HPDE6-E6E7 (cell line): ENCODE data around the gene SLC30A4.
"Not testable (repeated sequence)": the region's sequence is repeated elsewhere in the genome, so short reads cannot be mapped to it uniquely, and the experiment has no call there.

Experiments
- DNase-seq: peaks from one replicate; pipeline ENCODE4 v3.0.0; 2011; ENCODE audit warnings: missing footprints; ENCODE audit errors: extremely low spot score

Gene SLC30A4, protein sequence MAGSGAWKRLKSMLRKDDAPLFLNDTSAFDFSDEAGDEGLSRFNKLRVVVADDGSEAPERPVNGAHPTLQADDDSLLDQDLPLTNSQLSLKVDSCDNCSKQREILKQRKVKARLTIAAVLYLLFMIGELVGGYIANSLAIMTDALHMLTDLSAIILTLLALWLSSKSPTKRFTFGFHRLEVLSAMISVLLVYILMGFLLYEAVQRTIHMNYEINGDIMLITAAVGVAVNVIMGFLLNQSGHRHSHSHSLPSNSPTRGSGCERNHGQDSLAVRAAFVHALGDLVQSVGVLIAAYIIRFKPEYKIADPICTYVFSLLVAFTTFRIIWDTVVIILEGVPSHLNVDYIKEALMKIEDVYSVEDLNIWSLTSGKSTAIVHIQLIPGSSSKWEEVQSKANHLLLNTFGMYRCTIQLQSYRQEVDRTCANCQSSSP

DNA sequence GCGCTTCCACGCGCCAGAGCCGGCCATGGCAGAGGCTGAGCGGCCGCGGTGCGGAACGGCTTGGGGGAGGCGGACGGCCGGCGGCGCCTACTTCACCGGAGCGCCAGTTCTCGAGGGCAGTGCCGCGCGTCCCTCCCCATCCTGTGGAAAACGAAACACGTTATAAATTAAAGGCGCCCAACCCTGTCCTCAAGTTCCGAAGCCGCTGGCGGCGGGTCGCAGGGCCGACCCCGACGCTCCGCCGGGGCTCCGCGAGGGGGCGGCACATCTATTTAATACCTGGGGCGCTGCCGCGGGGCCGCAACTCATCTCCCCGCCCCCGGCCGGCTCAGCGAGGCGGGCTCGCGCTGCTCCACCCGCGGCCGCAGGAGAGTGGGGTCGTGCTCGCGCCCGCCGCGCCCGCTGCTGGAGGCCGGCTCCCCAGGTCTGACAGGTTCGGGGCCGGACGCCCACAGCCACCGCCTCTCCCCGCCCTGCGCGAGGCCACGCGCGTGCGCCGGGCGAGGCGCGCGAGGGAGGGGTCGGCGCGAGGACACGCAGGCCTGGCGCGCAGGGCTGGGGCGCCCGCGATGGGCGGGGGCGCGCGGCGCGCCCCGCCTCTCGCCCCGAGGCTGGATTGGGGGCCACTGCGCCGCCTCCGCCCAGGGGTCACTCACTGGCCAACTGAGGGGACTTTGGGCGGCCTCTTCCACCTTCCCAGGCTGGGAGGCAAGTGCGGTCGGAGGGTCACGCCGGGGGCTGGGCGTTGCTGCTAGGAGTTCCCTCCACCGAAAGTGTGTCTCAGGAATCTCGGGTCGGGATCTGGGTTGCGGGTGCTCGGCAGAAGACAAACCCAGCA, at the start of gene SLC30A4:
Gene SLC30A4, minus strand, starts transcription at position 428 of the 838 bp plus-strand sequence. Its CDS starts 401 bp downstream, at position 27.
- DNase-seq, result peak; percentile 40

DNA sequence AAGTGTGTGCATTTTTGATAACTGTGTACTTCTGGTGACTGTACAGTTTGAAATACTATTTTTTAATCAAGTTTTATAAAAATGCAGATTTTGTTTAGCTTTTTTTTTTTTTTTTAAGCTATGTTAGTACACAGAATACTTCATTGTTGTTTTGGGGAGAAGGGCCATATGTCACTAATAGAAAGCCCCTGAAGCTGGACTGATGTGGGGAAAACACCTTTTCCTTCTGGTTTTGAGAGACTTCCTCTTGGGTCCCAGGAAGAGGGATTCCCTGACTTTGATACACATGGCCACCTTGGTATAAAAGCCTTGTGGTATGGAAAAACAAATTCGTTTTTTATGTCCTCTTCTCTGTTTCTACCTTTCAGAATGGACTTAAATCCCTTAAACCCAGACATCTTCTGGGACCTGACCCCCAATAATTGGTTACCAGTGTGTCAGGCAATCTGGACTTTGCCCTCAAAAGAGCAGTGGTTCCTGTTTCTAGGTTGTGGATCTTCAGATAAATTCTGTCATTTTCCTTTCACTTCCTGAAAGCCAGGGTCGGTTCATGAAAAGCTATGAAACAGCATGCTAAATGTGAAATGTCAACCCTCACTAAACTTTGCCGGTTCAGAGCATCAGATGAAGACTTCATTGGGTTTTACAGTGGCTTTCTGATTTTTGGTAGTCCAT, 33.5 kb upstream of the SLC30A4 start:
- no peak for DNase-seq

DNA sequence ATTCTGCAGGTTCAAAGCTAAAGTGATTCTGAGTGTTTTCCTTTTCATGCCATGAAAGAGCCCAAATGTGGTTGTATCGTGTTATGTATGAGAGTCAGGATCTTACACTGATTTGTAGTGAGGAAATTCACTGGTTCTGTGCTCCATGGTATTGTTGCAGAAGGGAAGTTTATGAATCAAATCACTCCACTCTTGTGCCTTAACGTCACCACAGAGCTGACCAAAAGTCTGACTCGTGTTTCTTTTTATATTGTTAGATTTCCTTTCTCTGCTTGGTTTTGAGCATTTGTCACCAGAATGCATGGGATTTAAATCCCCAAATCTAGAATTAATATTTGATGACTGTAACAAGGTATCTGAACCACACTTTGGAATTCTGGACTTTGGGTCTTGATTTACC, 29.1 kb upstream of the SLC30A4 start:
- no peak for DNase-seq

DNA sequence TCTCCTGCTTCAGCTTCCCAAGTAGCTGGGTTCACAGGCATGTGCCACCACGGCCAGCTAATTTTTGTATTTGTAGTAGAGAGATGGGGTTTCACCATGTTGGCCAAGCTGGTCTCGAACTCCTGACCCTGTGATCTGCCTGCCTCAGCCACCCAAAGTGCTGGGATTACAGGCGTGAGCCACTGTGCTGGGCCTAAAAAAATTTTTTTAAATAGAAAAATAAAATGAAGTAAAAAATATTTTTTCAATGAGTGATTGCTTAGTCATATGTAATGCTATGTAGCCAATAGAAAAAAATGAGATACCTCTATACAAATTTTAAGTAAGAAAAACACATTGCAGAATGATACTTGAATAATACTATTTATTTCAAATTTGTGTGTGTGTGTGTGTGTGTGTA, 27.9 kb upstream of the SLC30A4 start:
- DNase-seq, result no peak

DNA sequence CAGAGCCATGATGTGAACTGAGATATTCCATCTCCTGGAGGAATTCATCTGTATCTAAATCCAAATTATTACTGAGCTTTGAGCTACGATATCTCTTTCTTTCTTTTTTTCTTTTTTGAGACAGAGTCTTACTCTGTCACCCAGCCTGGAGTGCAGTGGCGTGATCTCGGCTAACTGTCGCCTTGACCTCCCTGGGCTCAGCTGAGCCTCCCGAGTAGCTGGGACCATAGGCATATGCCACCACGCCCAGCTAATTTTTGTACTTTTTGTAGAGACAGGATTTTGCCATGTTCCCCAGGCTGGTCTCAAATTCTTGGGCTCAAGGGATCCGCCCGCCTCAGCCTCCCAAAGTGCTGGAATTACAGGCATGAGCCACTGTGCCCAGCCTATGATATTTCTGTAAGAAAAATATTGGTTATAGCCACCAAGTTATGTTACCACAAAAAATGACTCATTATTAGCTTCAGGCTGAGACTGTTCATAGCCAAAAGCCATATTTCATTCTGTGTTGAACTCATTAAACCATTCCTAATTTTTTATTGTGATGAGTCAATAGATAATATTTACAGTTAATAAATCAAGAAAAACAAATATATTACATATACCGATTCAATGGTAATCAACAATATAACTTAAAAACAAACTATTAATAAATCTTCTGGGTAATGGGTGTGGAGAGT, 27.1 kb upstream of the SLC30A4 start:
- DNase-seq, result no peak

DNA sequence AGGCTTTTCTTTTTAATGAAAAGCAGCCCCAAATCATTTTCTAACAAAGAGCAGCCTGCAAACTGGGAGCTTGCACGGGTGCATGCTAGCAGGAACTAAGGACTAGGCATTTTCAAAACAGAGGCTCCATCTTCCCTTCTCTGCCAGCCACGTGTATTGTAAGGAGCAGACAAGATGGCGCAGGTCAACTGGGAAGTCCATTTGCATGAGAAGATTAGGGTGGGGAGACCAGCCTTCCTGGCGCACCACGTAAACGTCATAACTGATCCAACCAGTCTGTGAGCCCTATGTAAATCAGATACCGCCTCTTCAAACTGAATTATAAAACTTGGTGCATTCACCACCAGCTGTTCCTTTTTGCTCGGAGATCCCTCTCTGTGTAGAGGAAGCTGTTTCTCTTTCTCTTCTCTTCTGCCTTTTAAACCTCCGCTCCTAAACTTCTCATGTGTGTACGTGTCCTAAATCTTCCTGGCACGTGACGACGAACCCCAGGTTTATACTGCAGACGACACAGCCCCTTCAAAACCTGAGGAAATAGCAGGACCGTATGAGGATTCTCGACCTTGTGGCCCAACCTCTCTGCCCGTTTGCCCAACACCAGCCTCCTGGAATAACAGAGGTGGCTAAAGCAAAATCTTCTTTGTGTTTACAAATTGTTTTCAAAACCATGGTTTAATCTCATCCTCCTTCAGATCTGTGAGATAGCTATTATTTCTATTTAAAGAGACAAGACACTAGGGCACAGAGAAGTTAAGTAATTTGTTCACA, 26.4 kb upstream of the SLC30A4 start:
- no peak for DNase-seq

DNA sequence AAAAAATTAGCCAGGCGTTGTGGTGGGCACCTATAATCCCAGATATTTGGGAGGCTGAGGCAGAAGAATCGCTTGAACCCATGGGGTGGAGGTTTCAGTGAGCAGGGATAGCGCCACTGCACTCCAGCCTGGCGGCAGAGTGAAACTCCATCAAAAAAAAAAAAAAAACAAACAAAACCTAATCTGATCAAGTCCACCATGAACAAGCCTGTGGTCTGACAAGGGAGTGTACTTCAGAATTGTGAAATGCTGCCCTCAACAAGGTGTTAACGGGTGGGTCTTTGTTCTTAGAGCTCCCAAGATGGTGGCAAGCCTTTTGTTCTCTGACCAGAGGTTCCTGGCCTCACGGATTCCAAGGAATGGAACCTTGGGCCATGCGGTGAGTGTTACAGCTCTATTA, 24.2 kb upstream of the SLC30A4 start:
- DNase-seq, result no peak

DNA sequence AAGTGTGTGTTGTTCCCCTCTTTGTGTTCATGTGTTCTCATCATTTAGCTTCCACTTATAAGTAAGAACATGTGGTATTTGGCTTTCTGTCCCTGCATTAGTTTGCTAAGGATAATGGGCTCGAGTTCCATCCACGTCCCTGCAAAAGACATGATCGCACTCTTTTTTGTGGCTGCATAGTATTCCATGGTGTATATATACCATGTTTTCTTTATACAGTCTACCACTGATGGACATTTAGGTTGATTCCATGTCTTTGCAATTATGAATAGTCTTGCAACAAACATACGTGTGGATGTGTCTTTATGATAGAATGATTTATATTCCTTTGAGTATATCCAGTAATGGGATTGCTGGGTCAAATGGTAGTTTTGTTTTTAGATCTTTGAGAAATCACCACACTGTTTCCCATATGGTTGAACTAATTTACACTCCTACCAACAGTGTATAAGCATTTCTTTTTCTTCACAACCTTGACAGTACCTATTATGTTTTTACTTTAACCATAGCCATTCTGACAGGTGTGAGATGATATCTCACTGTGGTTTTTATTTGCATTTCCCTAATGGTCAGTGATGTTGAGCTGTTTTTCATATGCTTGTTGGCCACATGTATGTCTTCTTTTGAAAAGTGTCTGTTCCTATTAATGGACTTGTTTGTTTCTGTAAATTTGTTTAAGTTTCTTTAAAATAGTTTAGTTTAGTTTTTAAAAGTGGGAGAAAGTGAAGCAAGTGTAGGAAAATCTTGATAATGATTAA, 21.9 kb upstream of the SLC30A4 start:
- no peak for DNase-seq

DNA sequence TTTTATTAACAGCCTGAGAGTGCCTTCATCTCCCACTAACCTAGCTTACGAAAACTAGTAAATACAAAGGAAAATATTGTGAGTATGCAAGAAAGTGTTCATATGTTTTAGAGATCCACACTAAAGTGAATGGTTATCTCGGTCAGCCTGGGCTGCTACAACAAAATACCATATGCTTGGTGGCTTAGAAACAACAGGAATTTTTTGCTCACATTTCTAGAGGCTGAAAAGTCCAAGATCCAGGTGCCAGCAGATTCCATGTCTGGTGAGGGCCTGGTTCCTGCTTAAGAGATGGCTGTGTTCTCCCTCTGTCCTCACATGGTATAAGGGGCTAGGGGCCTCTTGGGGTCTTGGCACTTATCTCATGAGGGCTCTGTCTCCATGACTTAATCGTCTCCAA, 20.5 kb upstream of the SLC30A4 start:
- DNase-seq, result no peak

DNA sequence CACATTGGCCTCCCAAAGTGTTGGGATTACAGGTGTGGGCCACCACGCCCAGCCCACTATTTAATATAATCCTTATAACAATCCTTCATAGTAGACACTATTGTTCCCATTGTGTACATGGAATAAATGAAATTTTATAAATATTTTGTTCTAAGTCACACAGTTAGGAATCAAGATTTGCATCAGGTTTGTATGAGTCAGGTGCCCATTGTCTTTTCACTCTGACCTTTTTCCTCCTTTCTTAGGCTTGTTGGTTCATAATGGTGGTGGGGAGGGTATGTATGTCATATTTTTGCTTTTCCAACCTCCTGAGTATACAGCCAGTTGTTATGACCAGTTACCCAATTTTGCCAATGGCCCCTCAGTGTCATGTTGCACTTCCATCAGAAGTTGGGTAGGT, 18.0 kb upstream of the SLC30A4 start:
- no peak for DNase-seq

DNA sequence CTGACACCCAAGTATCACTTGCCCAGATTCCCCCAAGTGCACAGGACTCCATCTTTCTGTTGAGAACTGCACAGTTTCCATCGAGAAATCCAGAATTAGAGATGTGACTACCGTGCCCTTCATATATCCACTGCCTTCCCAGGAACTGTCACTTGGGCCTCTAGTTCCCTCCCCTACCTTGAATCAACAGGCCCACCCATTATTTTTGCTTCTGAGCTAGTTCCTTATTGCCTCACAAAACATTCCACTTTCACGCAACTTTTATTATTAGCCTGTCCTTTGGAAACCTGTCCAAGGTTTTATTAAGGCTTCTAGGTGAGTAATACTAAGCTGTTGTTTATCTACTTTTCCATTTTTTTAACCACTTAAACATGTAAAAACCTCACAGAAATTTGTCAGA, 17.1 kb upstream of the SLC30A4 start:
- no peak for DNase-seq

DNA sequence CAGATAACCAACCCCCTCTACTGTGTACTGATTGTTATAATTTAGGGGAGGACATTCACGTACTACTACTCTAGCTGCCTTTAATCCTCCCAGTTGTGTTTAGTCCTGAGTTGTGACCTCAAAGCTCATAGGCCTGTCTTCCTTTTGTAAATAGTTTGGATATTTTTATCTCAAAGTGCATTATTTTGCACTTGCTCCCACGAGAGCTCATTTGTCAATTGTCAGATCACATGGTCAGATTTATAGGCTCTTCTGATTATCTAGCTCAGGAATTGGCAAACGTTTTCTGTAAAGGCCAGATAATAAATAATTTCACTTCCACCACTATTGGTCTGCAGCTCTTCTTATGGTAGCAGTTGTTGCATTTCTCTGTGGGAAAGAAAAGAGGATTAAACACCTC, 14.4 kb upstream of the SLC30A4 start:
- no peak for DNase-seq

DNA sequence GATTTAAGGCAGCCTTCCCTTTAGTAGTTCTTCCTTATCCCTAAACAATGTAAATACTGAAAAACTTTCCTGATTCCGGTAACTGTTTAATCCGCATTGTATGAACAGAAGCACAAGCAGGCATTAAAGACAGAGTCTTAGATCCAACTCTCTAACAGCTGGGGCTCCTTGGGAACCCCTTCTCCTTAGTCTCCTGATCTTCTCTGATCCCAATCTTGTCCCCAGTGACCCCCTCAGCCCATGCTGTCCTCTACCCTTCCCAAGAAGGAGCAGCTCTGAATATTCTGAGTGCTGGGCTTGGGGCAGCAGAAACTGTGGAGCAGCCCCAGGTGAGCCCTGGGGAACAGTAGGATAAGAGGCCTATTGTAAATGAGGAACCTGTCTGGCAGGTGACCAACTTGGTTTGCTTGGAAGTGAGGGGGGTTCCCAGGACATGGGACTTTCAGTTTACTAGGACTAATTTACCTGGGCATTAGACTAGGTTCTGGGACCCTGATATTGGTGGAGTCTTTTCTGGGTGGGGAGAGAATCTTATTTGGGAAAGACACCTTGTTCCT, 13.0 kb upstream of the SLC30A4 start:
- no peak for DNase-seq

DNA sequence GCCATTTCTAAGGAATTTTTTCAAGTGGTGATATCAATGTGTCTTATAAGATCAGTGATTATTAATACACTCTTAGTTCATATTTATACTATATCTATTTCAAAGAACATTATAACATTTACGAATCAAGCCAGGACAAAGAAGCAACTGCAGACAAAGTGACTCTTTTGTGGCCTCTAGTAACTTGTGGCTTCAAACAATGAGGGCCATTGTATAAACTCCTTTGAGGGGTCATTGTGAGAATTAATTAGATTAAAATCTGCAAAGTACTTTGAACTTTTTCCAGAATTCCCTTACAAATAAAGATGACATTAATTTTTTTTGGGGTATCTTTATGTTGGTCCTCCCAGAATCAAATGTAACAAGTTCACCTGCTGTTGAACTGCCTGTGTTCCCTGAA, 12.3 kb upstream of the SLC30A4 start:
- no peak for DNase-seq

DNA sequence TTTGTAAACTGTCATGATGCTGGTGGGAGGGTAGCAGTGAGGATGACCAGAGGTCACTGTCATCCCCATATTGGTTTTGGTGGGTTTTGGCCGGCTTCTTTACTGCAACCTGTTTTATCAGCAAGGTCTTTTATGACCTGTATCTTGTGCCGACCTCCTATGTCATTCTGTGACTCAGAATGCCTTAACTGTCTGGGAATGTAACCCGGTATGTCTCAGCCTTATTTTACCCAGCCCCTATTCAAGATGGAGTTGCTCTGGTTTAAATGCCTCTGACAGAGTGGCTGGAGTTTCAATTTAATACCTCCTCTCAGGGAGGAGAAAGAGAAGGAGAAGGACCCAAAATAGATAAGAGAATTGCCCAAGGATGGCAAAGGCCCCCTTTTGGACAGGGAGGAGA, 10.3 kb upstream of the SLC30A4 start:
- DNase-seq, result not testable (repeated sequence)

DNA sequence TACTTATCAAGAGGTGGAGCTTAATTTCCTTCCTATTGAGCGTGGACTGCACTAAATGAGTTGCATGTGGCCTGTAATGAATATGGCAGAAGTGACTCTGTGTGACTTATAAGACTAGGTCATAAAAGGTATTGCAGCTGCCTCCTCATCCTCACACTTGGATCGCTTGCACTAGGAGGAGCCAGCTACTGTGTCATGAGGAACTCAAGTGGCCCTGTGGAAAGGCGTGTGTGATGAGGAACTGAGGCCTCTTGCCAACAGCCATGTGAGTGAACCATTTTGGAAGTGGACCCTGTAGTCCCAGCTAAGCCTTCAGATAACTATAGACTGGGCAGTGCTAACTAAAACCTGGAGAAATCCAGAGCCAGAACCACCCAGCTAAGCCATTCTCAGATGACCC, 7.1 kb upstream of the SLC30A4 start:
- no peak for DNase-seq

DNA sequence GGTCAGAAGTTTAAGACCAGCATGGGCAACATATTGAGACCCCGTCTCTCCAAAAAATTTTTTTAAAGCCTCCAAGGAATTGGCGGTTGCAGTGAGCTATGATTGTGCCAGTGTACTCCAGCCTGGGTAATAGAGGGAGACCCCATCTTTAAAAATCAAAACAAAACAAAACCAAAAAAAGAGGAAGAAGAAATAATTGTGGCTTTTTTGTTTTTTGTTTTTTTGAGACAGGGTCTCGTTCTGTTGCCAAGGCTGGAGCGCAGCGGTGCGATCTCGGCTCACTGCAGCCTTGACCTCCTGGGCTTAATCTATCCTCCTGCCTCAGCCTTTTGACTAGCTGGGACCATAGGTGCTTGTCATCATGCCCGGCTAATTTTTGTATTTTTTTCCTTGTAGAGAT, 4.5 kb upstream of the SLC30A4 start:
- no peak for DNase-seq

DNA sequence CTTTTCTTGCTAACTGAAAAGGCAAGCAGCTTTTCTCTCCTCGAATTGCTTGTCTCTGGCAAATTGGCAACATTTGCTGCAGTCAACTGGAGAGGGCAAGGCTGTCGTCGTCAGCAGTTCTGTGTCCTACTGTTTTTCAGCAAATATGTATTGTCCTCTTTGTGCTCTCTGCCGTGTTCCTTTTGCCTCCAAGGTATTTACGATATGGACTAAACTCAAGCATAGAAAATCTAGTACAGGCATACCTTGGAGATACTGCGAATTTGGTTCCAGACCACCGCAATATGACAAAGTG, 558 bp upstream of the SLC30A4 start:
- DNase-seq, result peak; percentile 13

DNA sequence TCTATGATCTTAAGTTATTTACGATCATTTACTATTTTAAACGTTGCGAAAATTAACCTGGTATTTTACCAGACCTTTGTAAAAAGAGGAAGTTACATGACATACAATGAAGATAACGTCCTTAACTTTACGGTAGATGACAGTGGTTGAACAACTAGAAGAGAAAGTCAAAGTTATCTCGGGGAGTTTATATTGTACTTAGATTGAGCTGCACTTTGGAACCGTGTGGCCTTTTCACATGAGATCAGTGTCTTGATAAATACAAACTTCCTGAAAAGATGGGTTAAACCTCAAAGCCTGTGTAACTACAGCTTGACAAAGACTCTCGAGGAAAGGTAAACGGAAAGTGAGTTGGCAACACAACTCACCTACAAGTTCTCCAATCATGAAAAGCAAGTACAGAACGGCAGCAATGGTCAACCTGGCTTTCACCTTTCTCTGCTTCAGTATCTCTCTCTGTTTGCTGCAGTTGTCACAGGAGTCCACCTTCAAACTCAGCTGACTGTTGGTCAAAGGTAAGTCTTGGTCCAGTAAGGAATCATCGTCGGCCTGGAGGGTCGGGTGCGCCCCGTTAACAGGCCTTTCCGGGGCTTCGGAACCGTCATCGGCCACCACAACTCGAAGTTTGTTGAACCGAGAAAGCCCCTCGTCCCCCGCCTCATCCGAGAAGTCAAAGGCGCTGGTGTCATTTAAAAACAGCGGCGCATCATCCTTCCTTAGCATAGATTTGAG, 793 bp downstream of the SLC30A4 start:
- DNase-seq, result peak; percentile 6
